Esophagus squamous epithelium (tissue), 4 donors: ENCODE data around the gene SEC23A.

Experiments
- POLR2A ChIP-seq, 4 donors: fragments of 450-650 bp; IDR thresholded peaks; one replicate each; pipeline ENCODE4 v1.6.1; 2017; ENCODE audit warnings: antibody characterized with exemption in 4 of 4, mild to moderate bottlenecking in 4 of 4, moderate library complexity in 3 of 4
- TF ChIP-seq, protein P1 (sequence below), 6 experiments: fragments of 450-650 bp in 4 of 6; fragments of 200-600 bp in 2 of 6; sonication (generic) in 2 of 6; IDR thresholded peaks; one replicate each; pipeline ENCODE4 v1.5.1; 2016 to 2019; ENCODE audit warnings: antibody characterized with exemption in 6 of 6, mild to moderate bottlenecking in 4 of 6, moderate library complexity in 4 of 6

DNA sequence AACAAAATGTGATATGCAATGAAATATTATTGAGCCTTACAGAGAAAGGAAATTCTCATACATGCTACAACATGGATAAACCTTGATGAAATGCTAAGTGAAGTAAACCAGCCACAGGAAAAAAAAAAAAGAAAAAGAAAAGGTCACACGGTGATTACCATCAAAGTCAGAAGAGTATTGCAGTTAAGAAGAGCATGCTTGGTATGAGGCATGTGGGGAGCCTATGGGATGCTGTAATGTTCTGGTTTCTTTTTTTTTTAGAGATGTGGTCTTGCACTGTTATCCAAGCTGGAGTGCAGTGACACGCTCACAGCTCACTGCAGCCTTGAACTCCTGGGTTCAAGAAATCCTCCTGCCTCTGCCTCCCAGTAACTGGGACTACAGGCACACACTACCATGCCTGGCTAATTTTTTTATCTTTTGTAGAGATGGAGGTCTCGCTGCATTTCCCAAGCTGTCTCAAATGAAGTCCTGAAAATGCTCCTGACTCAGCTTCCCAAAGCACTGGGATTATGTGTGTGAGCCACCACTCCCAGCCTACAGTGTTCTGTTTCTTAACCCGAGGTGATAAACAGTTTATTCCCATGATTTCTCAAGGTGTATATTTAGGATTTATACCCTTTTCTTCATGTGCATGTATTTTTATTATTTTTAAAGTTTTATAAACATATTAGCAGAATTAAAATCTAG is 96.2 kb downstream of the SEC23A start:
- TF ChIP-seq, protein P1, sequence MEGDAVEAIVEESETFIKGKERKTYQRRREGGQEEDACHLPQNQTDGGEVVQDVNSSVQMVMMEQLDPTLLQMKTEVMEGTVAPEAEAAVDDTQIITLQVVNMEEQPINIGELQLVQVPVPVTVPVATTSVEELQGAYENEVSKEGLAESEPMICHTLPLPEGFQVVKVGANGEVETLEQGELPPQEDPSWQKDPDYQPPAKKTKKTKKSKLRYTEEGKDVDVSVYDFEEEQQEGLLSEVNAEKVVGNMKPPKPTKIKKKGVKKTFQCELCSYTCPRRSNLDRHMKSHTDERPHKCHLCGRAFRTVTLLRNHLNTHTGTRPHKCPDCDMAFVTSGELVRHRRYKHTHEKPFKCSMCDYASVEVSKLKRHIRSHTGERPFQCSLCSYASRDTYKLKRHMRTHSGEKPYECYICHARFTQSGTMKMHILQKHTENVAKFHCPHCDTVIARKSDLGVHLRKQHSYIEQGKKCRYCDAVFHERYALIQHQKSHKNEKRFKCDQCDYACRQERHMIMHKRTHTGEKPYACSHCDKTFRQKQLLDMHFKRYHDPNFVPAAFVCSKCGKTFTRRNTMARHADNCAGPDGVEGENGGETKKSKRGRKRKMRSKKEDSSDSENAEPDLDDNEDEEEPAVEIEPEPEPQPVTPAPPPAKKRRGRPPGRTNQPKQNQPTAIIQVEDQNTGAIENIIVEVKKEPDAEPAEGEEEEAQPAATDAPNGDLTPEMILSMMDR (IDR thresholded peaks at IDR 0.05) = no peak
- TF ChIP-seq POLR2A (IDR thresholded peaks at IDR 0.05) = no peak
